GM23338 (cell line): ENCODE data around the gene EPHA8. TPM values are rescaled to one million over a fixed set of nuclear protein-coding genes. Genes with fewer than 3 reads are reported as not detected.

Experiments used
- ATAC-seq: fragments of 200-7000 bp; cut with Tn5 transposase; 3 replicates; pipeline ENCODE4 v1.9.1; 2020
- DNase-seq: peaks from one replicate; pipeline ENCODE4 v3.0.0-alpha.2; 2015; ENCODE audit warnings: low spot score
- H2AFZ ChIP-seq: fragments of 200-600 bp; sonication (generic); 2 replicates; pipeline ENCODE4 v1.8.0; 2016; ENCODE audit warnings: antibody characterized with exemption, mild to moderate bottlenecking, moderate library complexity
- H3F3A ChIP-seq: fragments of 200-600 bp; sonication (generic); replicated peaks from 2 replicates; pipeline ENCODE4 v1.8.0; 2017; ENCODE audit warnings: antibody characterized with exemption, mixed run types, low read depth
- H3K27ac ChIP-seq: fragments of 200-600 bp; sonication (generic); 2 replicates; pipeline ENCODE4 v1.6.1; 2016; ENCODE audit warnings: low read depth
- H3K27me3 ChIP-seq: fragments of 200-600 bp; sonication (generic); 2 replicates; pipeline ENCODE4 v1.8.0; 2016; ENCODE audit warnings: mild to moderate bottlenecking, mixed run types, moderate library complexity; ENCODE audit not compliant: insufficient read depth
- H3K36me3 ChIP-seq: fragments of 200-600 bp; sonication (generic); 2 replicates; pipeline ENCODE4 v1.8.0; 2016; ENCODE audit warnings: mild to moderate bottlenecking; ENCODE audit not compliant: insufficient read depth
- H3K4me1 ChIP-seq: fragments of 200-600 bp; sonication (generic); 2 replicates; pipeline ENCODE4 v1.8.0; 2016; ENCODE audit warnings: mild to moderate bottlenecking, moderate library complexity; ENCODE audit not compliant: insufficient read depth
- H3K4me2 ChIP-seq: fragments of 200-600 bp; sonication (generic); 2 replicates; pipeline ENCODE4 v1.7.1; 2017; ENCODE audit warnings: mixed run types
- H3K4me3 ChIP-seq: fragments of 200-600 bp; sonication (generic); 2 replicates; pipeline ENCODE4 v1.6.1; 2016; ENCODE audit warnings: mixed run types
- H3K79me2 ChIP-seq: fragments of 200-600 bp; sonication (generic); replicated peaks from 2 replicates; pipeline ENCODE4 v1.8.0; 2017; ENCODE audit warnings: mild to moderate bottlenecking; ENCODE audit not compliant: insufficient read depth
- H3K9me2 ChIP-seq: fragments of 200-600 bp; sonication (generic); 2 replicates; pipeline ENCODE4 v1.8.0; 2017; ENCODE audit not compliant: insufficient read depth
- H4K20me1 ChIP-seq: fragments of 200-600 bp; sonication (generic); replicated peaks from 2 replicates; pipeline ENCODE4 v1.8.0; 2017; ENCODE audit warnings: mild to moderate bottlenecking; ENCODE audit not compliant: insufficient read depth
- H3K27ac Mint-ChIP-seq: 2 replicates; pipeline ENCODE4 v1.8.0; 2020; ENCODE audit warnings: inconsistent platforms, mild to moderate bottlenecking, moderate library complexity, mixed read lengths
- H3K27me3 Mint-ChIP-seq: 3 replicates; pipeline ENCODE4 v1.8.0; 2022; ENCODE audit warnings: low read depth, mild to moderate bottlenecking, moderate library complexity, mixed read lengths, inconsistent platforms; ENCODE audit not compliant: insufficient read depth, poor library complexity
- H3K36me3 Mint-ChIP-seq: 3 replicates; pipeline ENCODE4 v1.8.0; 2021; ENCODE audit warnings: low read depth, mild to moderate bottlenecking, inconsistent platforms, moderate library complexity, mixed read lengths
- H3K4me1 Mint-ChIP-seq: 3 replicates; pipeline ENCODE4 v1.8.0; 2020; ENCODE audit warnings: mild to moderate bottlenecking, inconsistent platforms, mixed read lengths
- H3K4me3 Mint-ChIP-seq: 3 replicates; pipeline ENCODE4 v1.8.0; 2021; ENCODE audit warnings: moderate library complexity, mild to moderate bottlenecking, inconsistent platforms, mixed read lengths
- H3K9me3 Mint-ChIP-seq: 3 replicates; pipeline ENCODE4 v1.8.0; 2020; ENCODE audit warnings: moderate library complexity, mild to moderate bottlenecking, inconsistent platforms, mixed read lengths
- CREB1 ChIP-seq: fragments of 250-450 bp; sonication (Bioruptor Pico); IDR thresholded peaks from 2 replicates; pipeline ENCODE4 v1.5.0; 2020; ENCODE audit warnings: low read depth, mild to moderate bottlenecking, moderate library complexity
- CTCF ChIP-seq, 2 experiments: fragments of 200-600 bp in 1 of 2; sonication (generic) in 1 of 2; conservative IDR thresholded peaks; 2 replicates each; pipeline versions ENCODE4 v1.5.1 to v1.6.1; 2016 to 2017; ENCODE audit warnings: antibody characterized with exemption in 2 of 2, low read depth in 2 of 2, mild to moderate bottlenecking in 2 of 2, moderate library complexity in 1 of 2
- EZH2 ChIP-seq: fragments of 200-600 bp; sonication (generic); IDR thresholded peaks from one replicate; pipeline ENCODE4 v1.8.0; 2017; ENCODE audit warnings: antibody characterized with exemption, mild to moderate bottlenecking, low read depth; ENCODE audit not compliant: unreplicated experiment
- EZH2phosphoT487 ChIP-seq: fragments of 200-600 bp; sonication (generic); IDR thresholded peaks from one replicate; pipeline ENCODE4 v1.8.1; 2018; ENCODE audit warnings: antibody characterized with exemption; ENCODE audit not compliant: unreplicated experiment
- JUNB ChIP-seq: IDR thresholded peaks from one replicate; pipeline ENCODE4 v1.6.1; 2016; ENCODE audit warnings: antibody characterized with exemption; ENCODE audit not compliant: unreplicated experiment
- NANOG ChIP-seq: IDR thresholded peaks from 2 replicates; pipeline ENCODE4 v1.6.1; 2016; ENCODE audit warnings: antibody characterized with exemption, borderline replicate concordance
- POLR2AphosphoS5 ChIP-seq: IDR thresholded peaks from 2 replicates; pipeline ENCODE4 v1.6.1; 2016; ENCODE audit warnings: antibody characterized with exemption, low read depth
- STAT1 ChIP-seq: IDR thresholded peaks from one replicate; pipeline ENCODE4 v1.6.1; 2016; ENCODE audit warnings: antibody characterized with exemption; ENCODE audit not compliant: unreplicated experiment
- ZNF114 ChIP-seq: fragments of 250-450 bp; sonication (Bioruptor Pico); IDR thresholded peaks from 2 replicates; pipeline ENCODE4 v1.5.0; 2020; ENCODE audit warnings: mild to moderate bottlenecking, moderate library complexity
- ZNF331 ChIP-seq: fragments of 250-450 bp; sonication (Bioruptor Pico); IDR thresholded peaks from 2 replicates; pipeline ENCODE4 v1.5.0; 2020; ENCODE audit warnings: low read depth, mild to moderate bottlenecking, moderate library complexity
- polyA plus RNA-seq: library from polyadenylated mRNA; unstranded; fragments of >200 nt; fragmentation: Nextera tagmentation; extraction: Ambion mirVana; gene quantifications from 2 replicates; pipeline ENCODE4 v1.2.1, GENCODE V29; 2016
- total RNA-seq: library from RNA; depleted of rRNA; stranded (reverse); fragments of >200 nt; shearing (Covaris generic); gene quantifications from 2 replicates; pipeline ENCODE4 v1.2.3, GENCODE V29; 2014
- TF ChIP-seq, protein P1 (sequence below): IDR thresholded peaks from 2 replicates; pipeline ENCODE4 v1.6.1; 2016; ENCODE audit warnings: antibody characterized with exemption

EPHA8 gene
- total and polyA plus RNA-seq, 2 experiments from 2014 or later, result 2.3 to 5.0 TPM

GRCh38 chr1:22572818-22573217, 9.5 kb downstream of the EPHA8 start:
- no peak overlapping the region for H3K4me3 ChIP-seq
- Mint-ChIP-seq H3K27ac (no peak overlapping the region), H3K4me1 (peaks cover 2% of the 10 kb centered on the region), H3K4me3 (no peak overlapping the region), H3K27me3 (peaks cover 12% of the 10 kb centered on the region), H3K36me3 (peaks cover 7% of the 10 kb centered on the region), H3K9me3 (peaks cover 7% of the 10 kb centered on the region)
- H3K36me3 ChIP-seq, result no peaks in the 10 kb centered on the region
- H3K27me3 ChIP-seq, result no peaks in the 10 kb centered on the region
- TF ChIP-seq EZH2phosphoT487, result no peak
- TF ChIP-seq CREB1 (CRISPR knock-in tag), result no peak
- TF ChIP-seq POLR2AphosphoS5, result no peak
- no peak for TF ChIP-seq CTCF (conservative IDR thresholded peaks at IDR 0.05; ENCODE audit: low read depth in 2 of 2)
- no peak for TF ChIP-seq EZH2
- no peak for TF ChIP-seq JUNB
- TF ChIP-seq ZNF331 (CRISPR knock-in tag), result no peak
- TF ChIP-seq, protein P1, sequence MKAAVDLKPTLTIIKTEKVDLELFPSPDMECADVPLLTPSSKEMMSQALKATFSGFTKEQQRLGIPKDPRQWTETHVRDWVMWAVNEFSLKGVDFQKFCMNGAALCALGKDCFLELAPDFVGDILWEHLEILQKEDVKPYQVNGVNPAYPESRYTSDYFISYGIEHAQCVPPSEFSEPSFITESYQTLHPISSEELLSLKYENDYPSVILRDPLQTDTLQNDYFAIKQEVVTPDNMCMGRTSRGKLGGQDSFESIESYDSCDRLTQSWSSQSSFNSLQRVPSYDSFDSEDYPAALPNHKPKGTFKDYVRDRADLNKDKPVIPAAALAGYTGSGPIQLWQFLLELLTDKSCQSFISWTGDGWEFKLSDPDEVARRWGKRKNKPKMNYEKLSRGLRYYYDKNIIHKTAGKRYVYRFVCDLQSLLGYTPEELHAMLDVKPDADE, result no peak
- TF ChIP-seq ZNF114 (CRISPR knock-in tag), result no peak
- no peaks in the 10 kb centered on the region; the same call in 1 of the 2 replicates for H4K20me1 ChIP-seq
- ATAC-seq (no peak), DNase-seq (no peak)
- peaks cover 3% of the 10 kb centered on the region for H3F3A ChIP-seq
- no peak overlapping the region for H3K4me2 ChIP-seq
- no peaks in the 10 kb centered on the region for H3K79me2 ChIP-seq
- H2AFZ ChIP-seq, result no peak overlapping the region
- H3K27ac ChIP-seq, result no peak overlapping the region
- no peaks in the 10 kb centered on the region for H3K4me1 ChIP-seq
- H3K9me2 ChIP-seq, result no peaks in the 10 kb centered on the region

DNA sequence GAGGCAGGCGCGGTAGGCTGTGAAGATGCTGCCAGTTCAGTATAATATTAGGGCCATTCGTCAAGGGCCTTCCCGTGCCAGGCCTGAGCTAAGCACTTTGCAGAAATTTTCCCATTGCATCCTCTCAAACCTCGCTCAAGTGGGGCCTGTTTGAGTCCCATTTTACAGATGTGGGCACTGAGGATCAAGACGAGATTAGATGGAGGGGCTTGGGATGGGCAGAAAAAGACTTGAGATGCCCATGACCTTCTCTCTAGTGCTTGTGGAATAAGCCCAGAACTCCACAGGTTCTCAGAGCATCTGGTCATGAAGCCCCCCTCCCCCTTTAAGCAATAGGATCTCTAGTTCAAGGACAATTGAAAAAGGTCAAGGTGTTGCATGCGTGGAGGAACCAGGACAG, 9.9 kb downstream of the EPHA8 start:
- Mint-ChIP-seq H3K9me3 (peaks cover 11% of the 10 kb centered on the region), H3K27ac (no peak overlapping the region)

More for the DNA sequence above, 9.9 kb downstream of the EPHA8 start:
- Histone ChIP-seq H3K79me2 (no peaks in the 10 kb centered on the region), H2AFZ (no peak overlapping the region), H3F3A (peaks cover 7% of the 10 kb centered on the region), H3K36me3 (no peaks in the 10 kb centered on the region), H3K4me2 (no peak overlapping the region), H3K4me1 (no peaks in the 10 kb centered on the region), H3K9me2 (0 out of 2 replicates have a peak, but pooled peaks cover under 1% of the 10 kb centered on the region), H3K27me3 (no peaks in the 10 kb centered on the region), H3K27ac (no peak overlapping the region), H3K4me3 (no peak overlapping the region), H4K20me1 (no peaks in the 10 kb centered on the region; the same call in 1 of the 2 replicates)
- TF ChIP-seq ZNF114 (CRISPR knock-in tag), result no peak
- no peak for TF ChIP-seq EZH2
- no peak for TF ChIP-seq POLR2AphosphoS5
- TF ChIP-seq, protein P1, result no peak
- no peak for TF ChIP-seq NANOG
- TF ChIP-seq STAT1, result no peak
- peaks cover 2% of the 10 kb centered on the region for H3K4me1 Mint-ChIP-seq
- H3K36me3 Mint-ChIP-seq, result peaks cover 11% of the 10 kb centered on the region
- DNase-seq (no peak), ATAC-seq (no peak)
- H3K27me3 Mint-ChIP-seq, result peaks cover 15% of the 10 kb centered on the region
- no peak overlapping the region for H3K4me3 Mint-ChIP-seq
